Endothelial cell of umbilical vein (primary cell): ENCODE data around the gene ZHX3.

Source experiments
- EZH2 ChIP-seq: IDR thresholded peaks from 2 replicates; pipeline ENCODE4 v1.6.1; 2012; ENCODE audit warnings: borderline replicate concordance, low read depth, mild to moderate bottlenecking, moderate library complexity, low read length, inconsistent platforms; ENCODE audit not compliant: severe bottlenecking
- FOS ChIP-seq: IDR thresholded peaks from 2 replicates; pipeline ENCODE4 v1.6.1; 2011; ENCODE audit warnings: mild to moderate bottlenecking, low read length, moderate library complexity, borderline replicate concordance; ENCODE audit not compliant: insufficient read depth
- JUN ChIP-seq: IDR thresholded peaks from 2 replicates; pipeline ENCODE4 v1.6.1; 2011; ENCODE audit warnings: borderline replicate concordance, low read depth; ENCODE audit not compliant: insufficient read length, insufficient read depth
- POLR2A ChIP-seq: IDR thresholded peaks from 2 replicates; pipeline ENCODE4 v1.6.1; 2012; ENCODE audit warnings: low read depth, mild to moderate bottlenecking, control low read depth, low read length
- TF ChIP-seq, protein P1 (sequence below), 2 donors: IDR thresholded peaks; 1 replicate in 1 of 2; 2 replicates in 1 of 2; pipeline ENCODE4 v1.5.1; 2011; ENCODE audit warnings: low read length in 2 of 2, mild to moderate bottlenecking in 2 of 2, moderate library complexity in 2 of 2, control low read depth in 1 of 2, inconsistent platforms in 1 of 2, low read depth in 1 of 2; ENCODE audit not compliant: insufficient read depth in 1 of 2; ENCODE audit errors: extremely low read depth in 1 of 2
- TF ChIP-seq, protein P2 (sequence below): IDR thresholded peaks from 2 replicates; pipeline ENCODE4 v1.6.1; 2011; ENCODE audit not compliant: insufficient read depth, insufficient read length

DNA sequence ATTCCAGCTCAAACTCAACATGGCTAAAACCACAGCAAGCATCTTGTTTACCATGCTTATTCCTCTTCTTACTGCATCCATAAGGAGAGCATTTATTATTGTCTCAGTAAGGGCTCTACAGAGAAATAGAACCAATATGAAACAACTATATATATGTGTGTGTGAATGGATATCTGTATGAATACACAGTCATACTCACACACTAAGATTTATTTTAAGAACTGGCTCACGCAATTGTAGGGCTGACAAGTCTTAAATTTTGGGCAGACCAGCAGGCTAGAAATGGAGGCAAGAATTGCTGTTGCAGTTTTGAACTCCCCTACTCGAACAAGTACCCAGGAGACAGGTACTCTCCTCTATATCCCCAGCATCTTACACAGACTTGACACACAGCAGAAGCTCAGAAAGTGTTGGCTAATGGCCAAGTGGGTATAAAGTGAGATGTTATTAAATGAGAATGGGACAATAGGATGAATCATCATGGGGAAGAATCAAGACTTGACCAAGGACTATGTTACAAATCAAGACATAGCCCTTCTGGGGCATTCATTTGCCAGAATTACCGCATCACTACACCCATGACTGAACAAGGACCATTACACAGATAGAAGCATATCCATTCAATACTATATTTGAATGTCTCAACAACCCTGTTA, 13.0 kb downstream of the ZHX3 start:
- TF ChIP-seq EZH2 (no peak), POLR2A (no peak), FOS (peak; percentile 49), JUN (no peak)
- TF ChIP-seq, protein P1, sequence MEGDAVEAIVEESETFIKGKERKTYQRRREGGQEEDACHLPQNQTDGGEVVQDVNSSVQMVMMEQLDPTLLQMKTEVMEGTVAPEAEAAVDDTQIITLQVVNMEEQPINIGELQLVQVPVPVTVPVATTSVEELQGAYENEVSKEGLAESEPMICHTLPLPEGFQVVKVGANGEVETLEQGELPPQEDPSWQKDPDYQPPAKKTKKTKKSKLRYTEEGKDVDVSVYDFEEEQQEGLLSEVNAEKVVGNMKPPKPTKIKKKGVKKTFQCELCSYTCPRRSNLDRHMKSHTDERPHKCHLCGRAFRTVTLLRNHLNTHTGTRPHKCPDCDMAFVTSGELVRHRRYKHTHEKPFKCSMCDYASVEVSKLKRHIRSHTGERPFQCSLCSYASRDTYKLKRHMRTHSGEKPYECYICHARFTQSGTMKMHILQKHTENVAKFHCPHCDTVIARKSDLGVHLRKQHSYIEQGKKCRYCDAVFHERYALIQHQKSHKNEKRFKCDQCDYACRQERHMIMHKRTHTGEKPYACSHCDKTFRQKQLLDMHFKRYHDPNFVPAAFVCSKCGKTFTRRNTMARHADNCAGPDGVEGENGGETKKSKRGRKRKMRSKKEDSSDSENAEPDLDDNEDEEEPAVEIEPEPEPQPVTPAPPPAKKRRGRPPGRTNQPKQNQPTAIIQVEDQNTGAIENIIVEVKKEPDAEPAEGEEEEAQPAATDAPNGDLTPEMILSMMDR (IDR thresholded peaks at IDR 0.05; ENCODE audit: extremely low read depth in 1 of 2, insufficient read depth in 1 of 2, low read depth in 1 of 2, low read length in 2 of 2) = no peak
- TF ChIP-seq, protein P2, sequence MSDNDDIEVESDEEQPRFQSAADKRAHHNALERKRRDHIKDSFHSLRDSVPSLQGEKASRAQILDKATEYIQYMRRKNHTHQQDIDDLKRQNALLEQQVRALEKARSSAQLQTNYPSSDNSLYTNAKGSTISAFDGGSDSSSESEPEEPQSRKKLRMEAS = no peak
